ENCODE measurements around the gene TMEM260. TPM values are rescaled to one million over a fixed set of nuclear protein-coding genes. Genes with fewer than 3 reads are reported as not detected.

The TMEM260 gene
- total RNA-seq = 32.6 TPM

GRCh38 chr14:56579345-56580220 lies at the start of gene TMEM260:
Gene TMEM260, plus strand, starts transcription at chr14:56579798. Its CDS starts 117 bp downstream, at chr14:56579915.
- H3K36me3 ChIP-seq = no peaks in the 10 kb centered on the region
- DNase-seq (ENCODE audit: low spot score in 2 of 2) = peak; percentile 21 to 89
- TF ChIP-seq CTCF (IDR thresholded peaks at IDR 0.05) = peak; percentile 80 to 94 (median 91)
- H3K27me3 ChIP-seq = no peaks in the 10 kb centered on the region
- intact Hi-C loops (cut with DNase I) = loop anchor here (10.0 kb wide), 1 partner anchor 685 kb away; the partner anchor contains the start of genes AP5M1 and EXOC5
- peaks cover 0 to 15% of the 10 kb centered on the region in 2 donors for H3K4me1 ChIP-seq
- H3K27ac ChIP-seq = peak within 1 kb of the TSS; percentile 75 to 81
- peak within 1 kb of the TSS; percentile 83 to 89 for H3K4me3 ChIP-seq
- no peaks in the 10 kb centered on the region for H3K9me3 ChIP-seq

- H3K4me3 ChIP-seq = no peak overlapping the region
- H3K36me3 ChIP-seq = no peaks in the 10 kb centered on the region
- no peaks in the 10 kb centered on the region for H3K9me3 ChIP-seq
- H3K27ac ChIP-seq = no peak overlapping the region
- intact Hi-C loops (cut with DNase I) = no loop called here
- DNase-seq (ENCODE audit: low spot score in 2 of 2) = no peak
- no peaks in the 10 kb centered on the region for H3K27me3 ChIP-seq
- TF ChIP-seq CTCF (IDR thresholded peaks at IDR 0.05) = no peak
- H3K4me1 ChIP-seq = no peaks in the 10 kb centered on the region
Measured at GRCh38 chr14:56532546-56532945, 47.1 kb upstream of the TMEM260 start.

- no peak for TF ChIP-seq CTCF (IDR thresholded peaks at IDR 0.05)
- no peak for DNase-seq (ENCODE audit: low spot score in 2 of 2)
- H3K27ac ChIP-seq = no peak overlapping the region
- H3K9me3 ChIP-seq = no peaks in the 10 kb centered on the region
- intact Hi-C loops (cut with DNase I) = no loop called here
- no peaks in the 10 kb centered on the region for H3K4me1 ChIP-seq
- H3K4me3 ChIP-seq = no peak overlapping the region
- no peaks in the 10 kb centered on the region for H3K36me3 ChIP-seq
- no peaks in the 10 kb centered on the region for H3K27me3 ChIP-seq
Measured at GRCh38 chr14:56534656-56535055, 44.9 kb upstream of the TMEM260 start.

GRCh38 chr14:56539862-56540261 lies 39.7 kb upstream of the TMEM260 start:
- intact Hi-C loops (cut with DNase I) = no loop called here
- H3K4me1 ChIP-seq = no peaks in the 10 kb centered on the region
- DNase-seq (ENCODE audit: low spot score in 2 of 2) = no peak
- H3K36me3 ChIP-seq = no peaks in the 10 kb centered on the region
- TF ChIP-seq CTCF (IDR thresholded peaks at IDR 0.05) = no peak
- no peak overlapping the region for H3K27ac ChIP-seq
- no peaks in the 10 kb centered on the region for H3K9me3 ChIP-seq
- no peak overlapping the region for H3K4me3 ChIP-seq
- no peaks in the 10 kb centered on the region for H3K27me3 ChIP-seq

GRCh38 chr14:56543436-56543835 lies 36.2 kb upstream of the TMEM260 start:
- intact Hi-C loops (cut with DNase I) = no loop called here

More at GRCh38 chr14:56543436-56543835, 36.2 kb upstream of the TMEM260 start:
- Histone ChIP-seq H3K27ac (no peak overlapping the region), H3K36me3 (no peaks in the 10 kb centered on the region), H3K27me3 (no peaks in the 10 kb centered on the region), H3K9me3 (no peaks in the 10 kb centered on the region), H3K4me3 (no peak overlapping the region), H3K4me1 (no peaks in the 10 kb centered on the region)
- DNase-seq (ENCODE audit: low spot score in 2 of 2) = no peak
- TF ChIP-seq CTCF (IDR thresholded peaks at IDR 0.05) = no peak
